GM19397 (cell line): ENCODE measurements around the gene CCNT1.
"Not testable (repeated sequence)": the region's sequence is repeated elsewhere in the genome, so short reads cannot be mapped to it uniquely, and the experiment has no call there.

Source experiments
- ATAC-seq: cut with Tn5 transposase; IDR thresholded peaks from one replicate; pipeline ENCODE4 v1.9.1; 2021; ENCODE audit warnings: mild to moderate bottlenecking, moderate library complexity; ENCODE audit not compliant: unreplicated experiment

The CCNT1 gene

DNA sequence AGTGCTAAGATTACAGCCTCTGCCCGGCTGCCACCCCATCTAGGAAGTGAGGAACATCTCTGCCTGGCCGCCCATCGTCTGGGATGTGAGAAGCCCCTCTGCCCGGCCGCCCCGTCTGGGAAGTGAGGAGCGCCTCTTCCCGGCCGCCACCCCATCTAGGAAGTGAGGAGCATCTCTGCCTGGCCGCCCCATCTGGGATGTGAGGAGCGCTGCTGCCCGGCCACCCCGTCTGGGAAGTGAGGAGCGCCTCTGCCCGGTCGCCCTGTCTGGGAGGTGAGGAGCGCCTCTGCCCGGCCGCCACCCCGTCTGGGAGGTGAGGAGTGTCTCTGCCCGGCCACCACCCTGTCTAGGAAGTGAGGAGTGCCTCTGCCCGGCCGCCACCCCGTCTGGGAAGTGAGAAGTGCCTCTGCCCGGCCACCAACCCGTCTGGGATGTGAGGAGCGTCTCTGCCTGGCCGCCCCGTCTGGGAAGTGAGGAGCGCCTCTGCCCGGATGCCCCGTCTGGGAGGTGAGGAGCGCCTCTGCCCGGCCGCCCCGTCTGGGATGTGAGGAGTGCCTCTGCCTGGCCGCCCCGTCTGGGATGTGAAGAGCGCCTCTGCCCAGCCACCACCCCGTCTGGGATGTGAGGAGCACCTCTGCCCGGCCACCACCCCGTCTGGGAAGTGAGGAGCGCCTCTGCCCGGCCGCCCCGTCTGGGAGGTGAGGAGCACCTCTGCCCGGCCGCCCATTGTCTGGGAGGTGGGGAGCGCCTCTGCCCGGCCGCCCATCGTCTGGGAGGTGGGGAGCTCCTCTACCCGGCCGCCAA is 74.6 kb downstream of the CCNT1 start:
- ATAC-seq: not testable (repeated sequence)

DNA sequence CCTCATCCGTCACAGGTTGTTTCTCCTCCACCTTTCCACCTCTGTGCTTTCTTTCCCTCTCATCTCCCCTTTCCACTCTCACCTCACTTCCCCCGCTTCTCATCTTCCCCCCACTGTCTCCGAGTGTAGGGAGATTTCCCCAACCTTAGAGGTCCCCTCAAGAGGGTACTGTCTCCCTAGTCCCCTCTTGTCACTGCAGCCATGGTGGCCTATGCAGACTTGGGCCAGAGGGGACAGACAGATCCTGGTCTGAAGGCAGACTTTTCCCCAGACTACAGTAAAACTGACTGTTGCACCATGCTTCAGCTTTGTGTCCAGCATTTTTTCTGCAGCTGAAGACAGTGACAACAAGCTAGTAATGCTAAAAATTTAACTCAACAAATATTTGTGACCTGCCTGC is 75.7 kb downstream of the CCNT1 start:
- ATAC-seq: no peak

DNA sequence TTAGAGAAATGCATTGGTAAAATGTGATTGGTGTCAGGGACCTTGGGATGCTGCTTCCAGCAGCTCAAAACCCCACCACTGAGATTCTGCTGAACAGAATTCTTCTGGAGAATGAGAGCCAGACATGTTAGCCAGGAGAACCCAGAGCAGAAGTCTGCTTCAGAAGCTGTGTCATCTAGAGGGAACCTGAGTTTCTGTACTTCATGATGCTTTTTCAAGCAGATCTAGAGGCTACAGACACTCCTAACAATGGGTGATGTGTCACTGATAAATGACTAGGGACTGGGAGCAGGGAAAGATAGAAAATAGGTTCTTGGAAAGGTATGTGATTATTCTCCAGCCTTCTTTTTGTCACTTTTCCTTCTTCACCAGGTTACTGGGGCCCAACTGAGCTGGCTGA is 76.1 kb downstream of the CCNT1 start:
- ATAC-seq: no peak
